Mesenchymal stem cell (in vitro differentiated cells and primary cell): ENCODE data around the gene ITPRIPL2.

Experiments
- DNase-seq: peaks from one replicate; pipeline ENCODE4 v3.0.0-alpha.2; 2013
- H2AFZ ChIP-seq: one replicate; pipeline ENCODE4 v1.6.1; 2013; ENCODE audit warnings: low read depth, mild to moderate bottlenecking, control low read depth, inconsistent platforms, low read length, moderate library complexity
- H2AK5ac ChIP-seq: 2 replicates; pipeline ENCODE4 v1.6.1; 2013; ENCODE audit warnings: low read length, moderate library complexity, mild to moderate bottlenecking, inconsistent platforms; ENCODE audit not compliant: severe bottlenecking
- H2BK120ac ChIP-seq: one replicate; pipeline ENCODE4 v1.6.1; 2013; ENCODE audit warnings: low read depth, mild to moderate bottlenecking, inconsistent platforms, low read length, moderate library complexity
- H2BK12ac ChIP-seq, 2 experiments: one replicate each; pipeline ENCODE4 v1.6.1; 2013; ENCODE audit warnings: inconsistent platforms in 2 of 2, low read length in 2 of 2, mild to moderate bottlenecking in 2 of 2, moderate library complexity in 2 of 2, control low read depth in 1 of 2
- H2BK15ac ChIP-seq: one replicate; pipeline ENCODE4 v1.6.1; 2013; ENCODE audit warnings: mild to moderate bottlenecking, low read depth, inconsistent platforms; ENCODE audit not compliant: poor library complexity, severe bottlenecking
- H2BK5ac ChIP-seq: 2 replicates; pipeline ENCODE4 v1.6.1; 2013; ENCODE audit warnings: low read depth, mild to moderate bottlenecking, low read length, control low read depth, inconsistent platforms; ENCODE audit not compliant: poor library complexity, severe bottlenecking
- H3K14ac ChIP-seq, 2 experiments: one replicate each; pipeline ENCODE4 v1.6.1; 2013; ENCODE audit warnings: inconsistent platforms in 2 of 2, low read length in 2 of 2, control low read depth in 1 of 2, mild to moderate bottlenecking in 1 of 2, moderate library complexity in 1 of 2
- H3K18ac ChIP-seq, 2 experiments: one replicate each; pipeline ENCODE4 v1.6.1; 2013; ENCODE audit warnings: inconsistent platforms in 2 of 2, low read length in 2 of 2, control low read depth in 1 of 2, low read depth in 1 of 2, mild to moderate bottlenecking in 1 of 2
- H3K23ac ChIP-seq, 2 experiments: one replicate each; pipeline ENCODE4 v1.6.1; 2013; ENCODE audit warnings: inconsistent platforms in 2 of 2, low read length in 2 of 2, mild to moderate bottlenecking in 2 of 2, moderate library complexity in 2 of 2, control low read depth in 1 of 2
- H3K27ac ChIP-seq: 2 replicates; pipeline ENCODE4 v1.5.1; 2013; ENCODE audit warnings: mild to moderate bottlenecking, moderate library complexity, low read length, control low read depth, inconsistent platforms; ENCODE audit not compliant: poor library complexity, severe bottlenecking
- H3K27me3 ChIP-seq, 2 experiments: 2 replicates each; pipeline versions ENCODE4 v1.6.1 to v1.7.0; 2013; ENCODE audit warnings: low read length in 2 of 2, mild to moderate bottlenecking in 2 of 2, moderate library complexity in 2 of 2, control low read depth in 1 of 2, inconsistent platforms in 1 of 2; ENCODE audit not compliant: control insufficient read depth in 1 of 2, insufficient read depth in 1 of 2
- H3K36me3 ChIP-seq, 2 experiments: 2 replicates each; pipeline versions ENCODE4 v1.6.1 to v1.7.0; 2013; ENCODE audit warnings: low read length in 2 of 2, control low read depth in 1 of 2, inconsistent platforms in 1 of 2, low read depth in 1 of 2, mild to moderate bottlenecking in 1 of 2; ENCODE audit not compliant: insufficient read depth in 2 of 2, control insufficient read depth in 1 of 2
- H3K4ac ChIP-seq, 2 experiments: one replicate each; pipeline ENCODE4 v1.6.1; 2013; ENCODE audit warnings: inconsistent platforms in 2 of 2, low read length in 2 of 2, mild to moderate bottlenecking in 2 of 2, moderate library complexity in 2 of 2, control low read depth in 1 of 2, low read depth in 1 of 2
- H3K4me1 ChIP-seq: 2 replicates; pipeline ENCODE4 v1.6.1; 2013; ENCODE audit warnings: low read depth, low read length, control low read depth; ENCODE audit not compliant: control insufficient read depth, insufficient read depth
- H3K4me2 ChIP-seq: 2 replicates; pipeline ENCODE4 v1.6.1; 2013; ENCODE audit warnings: low read length, mild to moderate bottlenecking, inconsistent platforms; ENCODE audit not compliant: poor library complexity, severe bottlenecking
- H3K4me3 ChIP-seq, 2 experiments: 2 replicates each; pipeline versions ENCODE4 v1.5.1 to v1.7.0; 2013; ENCODE audit warnings: low read length in 2 of 2, mild to moderate bottlenecking in 2 of 2, control low read depth in 1 of 2, low read depth in 1 of 2; ENCODE audit not compliant: insufficient read depth in 1 of 2
- H3K79me1 ChIP-seq: replicated peaks from 2 replicates; pipeline ENCODE4 v1.6.1; 2013; ENCODE audit warnings: mild to moderate bottlenecking, control low read depth, low read length, inconsistent platforms; ENCODE audit not compliant: poor library complexity, severe bottlenecking
- H3K9ac ChIP-seq: 2 replicates; pipeline ENCODE4 v1.7.0; 2013; ENCODE audit warnings: mild to moderate bottlenecking, low read length, moderate library complexity
- H3K9me3 ChIP-seq: 2 replicates; pipeline ENCODE4 v1.7.0; 2013; ENCODE audit warnings: mild to moderate bottlenecking, low read length; ENCODE audit not compliant: control insufficient read depth
- H4K8ac ChIP-seq: one replicate; pipeline ENCODE4 v1.6.1; 2013; ENCODE audit warnings: inconsistent platforms, mild to moderate bottlenecking, low read length, moderate library complexity
- H4K91ac ChIP-seq: one replicate; pipeline ENCODE4 v1.6.1; 2013; ENCODE audit warnings: mild to moderate bottlenecking, low read length, inconsistent platforms
- WGBS: methylation state at CpG from one replicate; pipeline ENCODE4 v1.1.7; 2013; ENCODE audit warnings: mixed read lengths; 5-methylcytosine and 5-hydroxymethylcytosine counted together

The ITPRIPL2 gene

DNA sequence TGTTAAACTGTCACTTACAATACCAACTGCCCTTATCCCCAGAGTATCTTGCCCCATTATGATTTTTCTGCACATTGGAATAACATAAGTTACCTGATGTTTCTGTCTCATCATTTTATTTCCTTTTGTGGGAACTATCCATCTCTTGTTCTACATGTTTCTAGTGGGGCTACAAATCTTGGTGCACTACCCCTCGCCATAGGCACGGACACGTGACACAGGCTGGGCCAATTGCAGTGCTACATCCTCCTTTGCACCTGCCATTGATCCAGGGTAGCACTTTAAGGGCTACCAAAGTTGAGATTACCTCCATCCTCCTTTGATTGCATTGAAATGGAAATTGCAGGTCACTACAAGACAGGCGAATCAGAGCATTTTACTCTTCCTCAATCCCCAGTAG lies 40.1 kb downstream of the ITPRIPL2 start:
- WGBS, result 58% methylated on average over 4 of the region's 4 CpGs

DNA sequence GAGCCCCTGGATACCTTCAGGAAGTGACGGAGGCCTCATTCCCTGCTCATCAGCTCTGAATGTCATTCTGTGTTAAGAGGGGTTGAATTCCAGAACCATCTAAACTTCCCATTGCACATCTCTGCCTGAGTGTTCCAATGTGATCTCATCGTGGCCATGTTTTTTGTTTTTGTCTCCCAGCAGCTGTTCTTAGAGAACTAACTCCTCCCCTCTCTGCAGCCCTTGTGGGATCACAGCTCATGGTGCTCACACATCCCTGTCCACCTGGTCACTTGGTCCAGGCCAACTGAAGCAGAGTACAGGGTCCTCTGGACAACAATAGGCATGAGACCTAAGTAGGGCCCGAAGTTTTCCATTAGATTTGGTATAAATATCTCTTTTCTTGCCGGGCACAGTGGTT lies 48.3 kb downstream of the ITPRIPL2 start:
- Histone ChIP-seq H4K8ac (no peak overlapping the region), H3K79me1 (no peaks in the 10 kb centered on the region), H3K14ac (no peak overlapping the region), H3K4me3 (no peak overlapping the region), H3K9ac (no peak overlapping the region), H3K4ac (no peak overlapping the region), H2AK5ac (no peak overlapping the region), H3K27me3 (peaks cover 0 to 10% of the 10 kb centered on the region in 2 experiments), H3K36me3 (no peaks in the 10 kb centered on the region), H3K4me2 (no peak overlapping the region), H2BK12ac (no peak overlapping the region), H3K9me3 (no peaks in the 10 kb centered on the region), H2BK120ac (no peak overlapping the region), H3K4me1 (no peaks in the 10 kb centered on the region), H3K18ac (no peak overlapping the region), H2BK15ac (no peak overlapping the region), H2AFZ (no peak overlapping the region), H3K23ac (no peak overlapping the region), H4K91ac (no peak overlapping the region), H3K27ac (no peak overlapping the region), H2BK5ac (no peak overlapping the region)
- WGBS, result 73% methylated on average over 4 of the region's 4 CpGs
- peak; percentile 38 for DNase-seq

More for the DNA sequence above, 40.1 kb downstream of the ITPRIPL2 start:
- Histone ChIP-seq H2AK5ac (no peak overlapping the region), H3K23ac (no peak overlapping the region), H3K4me1 (no peaks in the 10 kb centered on the region), H3K4ac (no peak overlapping the region), H3K14ac (no peak overlapping the region), H3K27me3 (peaks cover 6 to 12% of the 10 kb centered on the region in 2 experiments), H2BK5ac (no peak overlapping the region), H3K18ac (no peak overlapping the region), H4K91ac (no peak overlapping the region), H3K79me1 (no peaks in the 10 kb centered on the region), H3K9ac (no peak overlapping the region), H3K4me3 (no peak overlapping the region), H3K27ac (no peak overlapping the region), H3K36me3 (no peaks in the 10 kb centered on the region), H2BK15ac (no peak overlapping the region), H2BK12ac (no peak overlapping the region), H2AFZ (no peak overlapping the region), H4K8ac (no peak overlapping the region), H2BK120ac (no peak overlapping the region), H3K4me2 (no peak overlapping the region), H3K9me3 (peaks cover 9% of the 10 kb centered on the region)
- DNase-seq, result peak; percentile 16

- no peak for DNase-seq
- no peak overlapping the region for H3K4me2 ChIP-seq
- no peak overlapping the region for H2BK12ac ChIP-seq
- peaks cover 8% of the 10 kb centered on the region for H3K4me1 ChIP-seq
- 91% methylated on average over 1 of the region's 1 CpG for WGBS
- peak overlapping the region in 1 of 2 experiments; percentile 20 for H3K4me3 ChIP-seq
- H3K23ac ChIP-seq, result no peak overlapping the region
- H3K79me1 ChIP-seq, result no peaks in the 10 kb centered on the region
- no peaks in the 10 kb centered on the region for H3K9me3 ChIP-seq
- H4K8ac ChIP-seq, result no peak overlapping the region
- no peak overlapping the region for H2BK15ac ChIP-seq
- H3K36me3 ChIP-seq, result no peaks in the 10 kb centered on the region
- peaks cover 3 to 9% of the 10 kb centered on the region in 2 experiments for H3K27me3 ChIP-seq
- no peak overlapping the region for H4K91ac ChIP-seq
- no peak overlapping the region for H2AFZ ChIP-seq
- no peak overlapping the region for H2BK120ac ChIP-seq
- peak overlapping the region in 1 of 2 experiments; percentile 44 for H3K14ac ChIP-seq
- H2BK5ac ChIP-seq, result no peak overlapping the region
- no peak overlapping the region for H2AK5ac ChIP-seq
- H3K4ac ChIP-seq, result no peak overlapping the region
- H3K27ac ChIP-seq, result no peak overlapping the region
- H3K18ac ChIP-seq, result no peak overlapping the region
- no peak overlapping the region for H3K9ac ChIP-seq
Measured at GRCh38 chr16:19163215-19163614, 49.5 kb downstream of the ITPRIPL2 start.

DNA sequence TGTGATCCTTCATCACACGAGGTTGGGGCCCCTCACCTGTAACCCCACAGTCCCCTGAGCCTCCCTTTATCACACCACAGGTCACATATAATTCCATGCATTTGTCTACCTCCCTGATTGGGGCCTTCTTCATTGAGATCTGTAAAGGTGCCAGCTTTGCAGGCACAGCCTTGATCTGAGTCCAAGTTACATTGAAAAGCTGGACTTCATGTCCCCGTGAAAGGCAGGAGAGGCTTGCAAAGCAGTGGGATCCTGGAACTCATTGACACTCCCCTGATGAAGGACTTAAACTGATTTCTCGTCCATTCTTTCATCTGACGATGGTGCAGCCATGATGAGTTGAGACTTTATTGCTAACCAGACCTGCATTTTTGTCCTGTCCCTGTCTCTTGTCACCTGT lies 50.5 kb downstream of the ITPRIPL2 start:
- no peak overlapping the region for H2AFZ ChIP-seq
- H3K9me3 ChIP-seq, result no peaks in the 10 kb centered on the region
- H4K8ac ChIP-seq, result no peak overlapping the region
- H2BK120ac ChIP-seq, result no peak overlapping the region
- H3K4me3 ChIP-seq, result no peak overlapping the region
- H3K36me3 ChIP-seq, result no peaks in the 10 kb centered on the region
- no peak overlapping the region for H3K4me2 ChIP-seq
- no peak for DNase-seq
- H2AK5ac ChIP-seq, result no peak overlapping the region
- H3K79me1 ChIP-seq, result no peaks in the 10 kb centered on the region
- no peak overlapping the region for H3K18ac ChIP-seq
- H3K9ac ChIP-seq, result no peak overlapping the region
- H4K91ac ChIP-seq, result no peak overlapping the region
- H2BK15ac ChIP-seq, result no peak overlapping the region
- H2BK12ac ChIP-seq, result no peak overlapping the region
- H3K4me1 ChIP-seq, result peaks cover 14% of the 10 kb centered on the region
- no peak overlapping the region for H3K4ac ChIP-seq
- no peak overlapping the region for H3K27ac ChIP-seq
- no peak overlapping the region for H2BK5ac ChIP-seq
- 83% methylated on average over 4 of the region's 4 CpGs for WGBS
- no peak overlapping the region for H3K23ac ChIP-seq
- no peak overlapping the region for H3K14ac ChIP-seq
- H3K27me3 ChIP-seq, result peaks cover 8 to 18% of the 10 kb centered on the region in 2 experiments
